Ovary (tissue), 1 donor: ENCODE measurements around the gene TTC22.

Source experiments
- EP300 ChIP-seq: sonication (generic); formaldehyde crosslinking; IDR thresholded peaks from one replicate; pipeline ENCODE4 v1.6.1; 2017; ENCODE audit warnings: antibody characterized with exemption
- POLR2A ChIP-seq: fragments of 450-650 bp; IDR thresholded peaks from one replicate; pipeline ENCODE4 v1.6.1; 2017; ENCODE audit warnings: antibody characterized with exemption, mild to moderate bottlenecking, moderate library complexity

DNA sequence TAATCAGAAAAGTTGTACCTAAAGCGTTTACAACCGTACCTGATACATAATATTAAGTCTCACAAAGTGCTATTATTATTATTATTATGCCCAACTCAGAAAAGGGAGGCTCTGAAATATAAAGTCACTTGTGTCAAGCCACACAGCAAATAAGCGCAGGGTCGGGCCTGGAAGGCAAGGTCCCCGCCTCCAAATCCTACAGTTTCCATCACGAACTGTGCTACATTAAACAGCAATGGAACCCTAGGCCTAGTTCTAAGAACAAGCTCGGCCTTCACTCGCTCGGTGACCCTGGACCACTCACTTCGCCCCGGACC is 37.3 kb downstream of the TTC22 start:
- TF ChIP-seq POLR2A (no peak), EP300 (no peak)
